ENCODE results near the gene CGN.

CGN gene

DNA sequence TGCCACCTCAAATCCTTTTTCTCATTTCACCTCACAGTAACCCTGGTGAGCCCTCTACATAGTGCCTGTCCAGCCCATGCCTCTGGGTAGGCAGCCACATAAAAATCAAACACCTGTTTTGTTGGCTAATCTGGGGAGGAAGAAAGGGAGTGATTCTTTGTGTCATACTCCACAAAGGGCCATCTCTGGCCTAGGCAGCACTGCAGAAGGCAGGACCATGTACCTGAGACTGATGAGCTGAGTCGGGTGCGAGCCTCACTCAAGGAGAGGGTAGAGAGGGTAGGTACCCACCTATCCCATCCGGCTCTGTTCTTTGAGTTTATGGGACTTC lies 36.7 kb downstream of the CGN start:
- Histone ChIP-seq H3K9ac (ENCODE audit: low read length) (no peak overlapping the region), H3K27ac (ENCODE audit: low read depth, low read length, poor library complexity, severe bottlenecking) (no peak overlapping the region), H3K79me2 (ENCODE audit: insufficient read depth, low read length) (no peaks in the 10 kb centered on the region), H3F3A (ENCODE audit: insufficient read depth, low read length) (no peaks in the 10 kb centered on the region), H3K4me2 (ENCODE audit: low read length) (no peak overlapping the region), H3K4me1 (ENCODE audit: insufficient read depth, low read length, severe bottlenecking) (no peaks in the 10 kb centered on the region), H2AFZ (ENCODE audit: low read length) (no peak overlapping the region), H4K20me1 (ENCODE audit: insufficient read depth, low read length) (no peaks in the 10 kb centered on the region), H3K36me3 (ENCODE audit: insufficient read depth, low read length) (no peaks in the 10 kb centered on the region), H3K4me3 (ENCODE audit: low read depth, low read length, poor library complexity, severe bottlenecking) (no peak overlapping the region), H3K27me3 (ENCODE audit: insufficient read depth, low read length) (no peaks in the 10 kb centered on the region), H3K9me2 (ENCODE audit: low read depth, low read length) (no peaks in the 10 kb centered on the region), H3K9me3 (ENCODE audit: low read length) (no peaks in the 10 kb centered on the region)
- no peak for TF ChIP-seq EZH2 (IDR thresholded peaks at IDR 0.05; ENCODE audit: borderline replicate concordance, low read length)
- TF ChIP-seq, protein P1, sequence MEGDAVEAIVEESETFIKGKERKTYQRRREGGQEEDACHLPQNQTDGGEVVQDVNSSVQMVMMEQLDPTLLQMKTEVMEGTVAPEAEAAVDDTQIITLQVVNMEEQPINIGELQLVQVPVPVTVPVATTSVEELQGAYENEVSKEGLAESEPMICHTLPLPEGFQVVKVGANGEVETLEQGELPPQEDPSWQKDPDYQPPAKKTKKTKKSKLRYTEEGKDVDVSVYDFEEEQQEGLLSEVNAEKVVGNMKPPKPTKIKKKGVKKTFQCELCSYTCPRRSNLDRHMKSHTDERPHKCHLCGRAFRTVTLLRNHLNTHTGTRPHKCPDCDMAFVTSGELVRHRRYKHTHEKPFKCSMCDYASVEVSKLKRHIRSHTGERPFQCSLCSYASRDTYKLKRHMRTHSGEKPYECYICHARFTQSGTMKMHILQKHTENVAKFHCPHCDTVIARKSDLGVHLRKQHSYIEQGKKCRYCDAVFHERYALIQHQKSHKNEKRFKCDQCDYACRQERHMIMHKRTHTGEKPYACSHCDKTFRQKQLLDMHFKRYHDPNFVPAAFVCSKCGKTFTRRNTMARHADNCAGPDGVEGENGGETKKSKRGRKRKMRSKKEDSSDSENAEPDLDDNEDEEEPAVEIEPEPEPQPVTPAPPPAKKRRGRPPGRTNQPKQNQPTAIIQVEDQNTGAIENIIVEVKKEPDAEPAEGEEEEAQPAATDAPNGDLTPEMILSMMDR (IDR thresholded peaks at IDR 0.05; ENCODE audit: low read length) = no peak

DNA sequence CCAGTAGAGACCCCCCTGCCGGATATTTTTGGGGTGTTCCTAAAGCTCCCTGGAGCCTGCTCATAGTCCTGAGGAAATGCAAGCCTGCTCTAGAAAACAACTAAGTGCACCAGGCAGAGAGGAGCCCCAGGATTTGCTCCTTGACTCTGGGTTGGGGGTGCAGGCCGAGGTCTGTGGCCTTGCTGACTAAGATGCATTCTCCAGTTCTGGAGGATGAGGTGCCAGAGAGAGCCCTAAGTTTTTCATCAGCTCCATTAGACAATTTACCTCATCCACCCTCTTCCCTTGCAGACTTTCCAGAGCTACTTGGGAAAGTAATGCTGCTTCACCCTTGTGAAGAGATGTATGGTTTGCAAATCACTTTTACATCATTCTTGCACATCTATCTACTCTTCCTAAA lies 38.0 kb downstream of the CGN start:
- H3K4me3 ChIP-seq (ENCODE audit: low read depth, low read length, poor library complexity, severe bottlenecking) = no peak overlapping the region
- no peaks in the 10 kb centered on the region for H3K9me2 ChIP-seq (ENCODE audit: low read depth, low read length)
- H3K36me3 ChIP-seq (ENCODE audit: insufficient read depth, low read length) = no peaks in the 10 kb centered on the region
- H3F3A ChIP-seq (ENCODE audit: insufficient read depth, low read length) = no peaks in the 10 kb centered on the region
- H3K4me1 ChIP-seq (ENCODE audit: insufficient read depth, low read length, severe bottlenecking) = no peaks in the 10 kb centered on the region
- no peak overlapping the region for H2AFZ ChIP-seq (ENCODE audit: low read length)
- H3K9me3 ChIP-seq (ENCODE audit: low read length) = no peaks in the 10 kb centered on the region
- H4K20me1 ChIP-seq (ENCODE audit: insufficient read depth, low read length) = no peaks in the 10 kb centered on the region
- H3K9ac ChIP-seq (ENCODE audit: low read length) = no peak overlapping the region
- H3K27ac ChIP-seq (ENCODE audit: low read depth, low read length, poor library complexity, severe bottlenecking) = no peak overlapping the region
- H3K79me2 ChIP-seq (ENCODE audit: insufficient read depth, low read length) = no peaks in the 10 kb centered on the region
- no peak overlapping the region for H3K4me2 ChIP-seq (ENCODE audit: low read length)
- H3K27me3 ChIP-seq (ENCODE audit: insufficient read depth, low read length) = no peaks in the 10 kb centered on the region
- TF ChIP-seq, protein P1 (IDR thresholded peaks at IDR 0.05; ENCODE audit: low read length) = no peak
- TF ChIP-seq EZH2 (IDR thresholded peaks at IDR 0.05; ENCODE audit: borderline replicate concordance, low read length) = no peak

DNA sequence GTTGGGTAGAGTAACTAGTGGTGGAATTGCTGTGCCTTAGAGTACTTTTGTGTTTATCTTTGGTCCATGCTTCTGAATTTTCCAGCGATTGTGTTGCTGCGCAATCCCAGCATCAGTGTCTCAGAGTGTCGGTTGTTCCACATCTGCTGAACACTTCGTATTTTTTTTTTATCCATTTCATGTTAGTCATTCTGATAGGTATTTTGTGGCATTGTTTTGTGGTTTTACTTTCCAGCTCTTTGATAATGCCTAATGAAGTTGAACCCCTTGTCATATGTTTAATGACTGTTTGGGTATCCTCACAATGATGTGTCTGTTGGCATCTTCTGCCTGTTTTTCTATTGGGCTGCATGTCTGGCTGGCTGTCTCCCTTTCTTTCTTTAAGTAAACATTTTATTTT lies 42.5 kb downstream of the CGN start:
- Histone ChIP-seq H3K36me3 (ENCODE audit: insufficient read depth, low read length) (no peaks in the 10 kb centered on the region), H3K9me2 (ENCODE audit: low read depth, low read length) (no peaks in the 10 kb centered on the region), H3F3A (ENCODE audit: insufficient read depth, low read length) (no peaks in the 10 kb centered on the region), H3K79me2 (ENCODE audit: insufficient read depth, low read length) (no peaks in the 10 kb centered on the region), H3K4me2 (ENCODE audit: low read length) (no peak overlapping the region), H4K20me1 (ENCODE audit: insufficient read depth, low read length) (no peaks in the 10 kb centered on the region), H3K4me3 (ENCODE audit: low read depth, low read length, poor library complexity, severe bottlenecking) (no peak overlapping the region), H3K9me3 (ENCODE audit: low read length) (no peaks in the 10 kb centered on the region), H3K4me1 (ENCODE audit: insufficient read depth, low read length, severe bottlenecking) (no peaks in the 10 kb centered on the region), H2AFZ (ENCODE audit: low read length) (no peak overlapping the region), H3K9ac (ENCODE audit: low read length) (no peak overlapping the region), H3K27me3 (ENCODE audit: insufficient read depth, low read length) (no peaks in the 10 kb centered on the region), H3K27ac (ENCODE audit: low read depth, low read length, poor library complexity, severe bottlenecking) (no peak overlapping the region)
- TF ChIP-seq, protein P1 (IDR thresholded peaks at IDR 0.05; ENCODE audit: low read length) = no peak
- TF ChIP-seq EZH2 (IDR thresholded peaks at IDR 0.05; ENCODE audit: borderline replicate concordance, low read length) = no peak
